ENCODE measurements around the gene NCOA4.
"Not testable (repeated sequence)": the region's sequence is repeated elsewhere in the genome, so short reads cannot be mapped to it uniquely, and the experiment has no call there.

Gene NCOA4

GRCh38 chr10:46019177-46019528, 11.3 kb downstream of the NCOA4 start:
- DNase-seq = no peak

GRCh38 chr10:46018453-46019176, 11.8 kb downstream of the NCOA4 start:
- DNase-seq = no peak

DNA sequence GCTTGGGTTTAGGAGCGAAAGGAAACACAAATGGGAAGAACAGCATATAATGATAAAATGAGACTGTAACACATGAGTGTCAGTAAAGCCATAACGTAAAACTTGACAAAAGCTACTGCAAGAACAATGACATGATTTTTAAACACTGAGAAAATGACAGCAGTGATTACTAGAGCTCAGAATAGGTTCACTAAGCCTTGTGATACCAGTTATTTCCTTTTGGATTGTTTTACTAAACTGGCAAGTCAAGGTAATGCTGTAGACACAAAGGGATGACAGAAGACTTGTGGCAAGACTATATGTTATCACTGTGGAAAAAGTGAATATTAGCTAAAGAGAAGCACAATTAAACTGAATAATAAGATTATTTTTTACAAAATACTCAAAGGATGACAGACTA, 12.7 kb downstream of the NCOA4 start:
- no peak for DNase-seq

DNA sequence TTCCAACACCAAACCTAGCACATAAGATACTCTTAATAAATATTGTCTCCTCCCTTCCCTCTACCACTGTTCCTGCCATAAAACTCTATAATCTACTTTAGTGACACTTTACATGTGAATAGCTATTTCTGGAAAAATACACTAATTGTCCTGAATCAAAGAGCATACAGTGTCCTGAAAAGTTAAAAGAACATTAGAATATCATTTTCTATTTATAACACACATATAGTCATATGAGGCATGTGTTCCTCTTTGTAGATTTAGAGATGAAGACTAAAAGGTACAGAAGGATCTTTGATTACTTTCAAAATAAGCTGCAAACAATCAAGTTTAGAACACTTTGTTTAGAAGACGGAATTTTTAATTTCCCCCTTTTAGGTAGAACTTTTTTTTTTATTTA, 13.6 kb downstream of the NCOA4 start:
- no peak for DNase-seq

GRCh38 chr10:46016190-46016589, 14.2 kb downstream of the NCOA4 start:
- no peak for DNase-seq

- DNase-seq = no peak
Measured at GRCh38 chr10:46014683-46015405, 15.6 kb downstream of the NCOA4 start.

GRCh38 chr10:46014206-46014605, 16.2 kb downstream of the NCOA4 start:
- DNase-seq = no peak

- no peak for DNase-seq
Measured at GRCh38 chr10:46012746-46013145, 17.7 kb downstream of the NCOA4 start.

DNA sequence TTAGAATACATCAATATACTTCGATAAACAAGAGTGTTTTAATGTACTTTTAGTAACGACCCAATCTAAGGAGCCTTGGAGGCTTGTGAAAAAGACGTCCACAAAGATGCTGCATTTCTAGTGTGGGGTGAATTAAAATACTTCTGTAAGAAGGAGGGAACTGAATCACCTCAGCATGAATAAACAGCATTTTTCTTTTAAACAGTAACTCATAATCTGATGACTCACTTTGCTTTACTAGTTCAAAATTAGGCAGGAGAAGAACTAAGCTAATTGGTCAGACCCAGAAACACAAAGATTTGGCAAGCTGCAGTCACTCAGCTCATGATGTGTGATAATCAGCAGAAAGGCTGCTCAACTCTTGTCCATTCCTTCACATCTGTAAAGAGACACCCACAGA, 24.2 kb downstream of the NCOA4 start:
- DNase-seq = no peak

DNA sequence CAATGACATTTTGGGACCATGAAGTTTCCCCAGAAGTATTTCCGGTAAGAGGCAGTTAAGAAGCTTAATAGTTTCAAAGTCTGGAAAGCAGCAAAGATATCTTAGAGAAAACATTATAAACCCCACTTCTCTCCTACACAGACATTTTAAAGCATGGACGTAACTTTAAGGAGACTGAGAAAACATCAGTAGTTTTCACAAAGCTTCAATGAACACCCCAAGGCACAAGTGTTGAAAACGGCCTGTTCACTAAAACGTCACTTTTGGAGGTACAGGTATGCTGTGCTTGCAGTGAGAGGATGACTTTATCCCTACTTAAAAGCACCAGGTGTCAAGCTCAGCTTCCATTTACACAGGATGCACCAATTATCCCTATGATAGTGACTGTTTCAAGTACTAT, 25.0 kb downstream of the NCOA4 start:
- no peak for DNase-seq

GRCh38 chr10:46004963-46005362, 25.5 kb downstream of the NCOA4 start:
- no peak for DNase-seq

DNA sequence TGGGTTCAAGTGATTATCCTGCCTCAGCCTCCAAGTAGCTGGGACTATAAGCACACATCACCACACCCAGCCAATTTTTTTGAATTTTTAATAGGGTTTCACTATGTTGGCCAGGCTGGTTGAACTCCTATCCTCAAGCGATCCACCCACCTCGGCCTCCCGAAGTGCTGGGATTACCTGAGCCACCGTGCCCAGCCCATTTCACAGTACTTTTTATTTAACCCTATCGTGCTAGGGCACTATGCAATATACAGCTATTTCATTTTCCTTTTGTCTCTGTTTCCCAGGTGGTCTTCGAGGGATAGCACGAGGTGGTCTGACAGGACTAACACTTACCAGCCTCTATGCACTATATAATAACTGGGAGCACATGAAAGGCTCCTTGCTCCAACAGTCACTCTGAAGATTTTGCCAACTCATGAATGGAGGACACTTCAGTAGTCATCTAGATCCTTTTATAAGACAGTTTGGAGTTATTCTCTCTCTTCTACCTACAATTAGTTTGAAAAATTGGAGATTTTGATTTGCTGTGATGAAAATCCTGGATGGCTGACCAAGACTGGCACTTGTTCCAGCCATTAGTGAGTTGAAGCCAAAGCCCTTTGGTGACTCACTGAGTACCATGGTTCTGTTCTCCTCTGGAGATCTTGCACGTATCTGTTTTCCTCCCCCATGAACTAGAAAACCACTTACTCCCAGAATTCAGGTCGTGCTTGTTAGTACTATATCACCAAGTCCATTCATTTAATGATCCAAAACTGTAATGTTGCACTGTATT, 27.3 kb downstream of the NCOA4 start:
- no peak for DNase-seq

- not testable (repeated sequence) for DNase-seq
Measured at GRCh38 chr10:46002189-46002687, 28.2 kb downstream of the NCOA4 start.

DNA sequence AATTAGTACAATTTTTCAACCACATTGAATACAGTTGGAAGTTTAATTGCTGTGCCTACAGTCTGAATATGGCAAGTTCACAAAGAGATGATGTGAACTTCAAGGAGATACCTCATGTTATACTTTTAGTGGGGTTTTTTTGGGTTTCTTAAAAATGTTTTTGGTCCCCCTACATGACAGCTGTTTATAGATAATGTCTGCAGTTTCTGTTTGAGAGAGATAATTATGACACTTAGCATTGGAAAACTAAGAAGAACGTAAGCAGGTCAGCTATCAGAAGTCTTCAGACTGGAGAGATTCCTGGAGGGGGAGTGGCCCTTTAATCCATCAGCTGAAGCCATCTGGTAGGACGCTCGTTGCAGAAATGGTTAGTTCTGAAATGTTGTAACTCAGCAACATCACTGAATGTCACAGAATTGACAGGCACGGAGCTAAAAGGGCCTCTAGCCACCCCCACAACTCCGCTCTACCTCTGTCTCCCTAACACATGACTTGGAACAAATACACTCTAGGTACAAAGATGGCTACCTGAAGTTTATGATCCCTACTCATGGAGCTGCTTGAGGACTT, 29.2 kb downstream of the NCOA4 start:
- DNase-seq = no peak

DNA sequence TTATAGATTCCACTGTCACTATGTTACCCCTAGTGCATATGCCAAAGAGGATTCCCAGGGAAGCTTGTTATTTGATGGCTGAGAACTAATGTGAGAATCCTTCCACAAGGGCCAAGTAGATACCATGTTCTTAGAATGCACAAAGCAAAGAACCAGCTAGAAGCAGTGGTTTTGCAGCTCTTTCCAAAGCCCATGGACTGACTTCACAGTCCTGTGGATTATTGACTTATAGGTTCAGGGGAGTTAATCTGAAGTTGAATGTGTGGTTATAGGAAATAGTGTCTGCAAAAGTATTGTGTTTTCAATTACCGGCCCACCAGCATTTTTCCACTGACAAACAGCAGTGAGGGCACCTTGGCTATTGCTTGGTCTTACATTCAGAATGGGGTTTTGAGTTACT, 29.9 kb downstream of the NCOA4 start:
- no peak for DNase-seq

GRCh38 chr10:45999955-46000354, 30.5 kb downstream of the NCOA4 start:
- DNase-seq = not testable (repeated sequence)

- DNase-seq = no peak
Measured at GRCh38 chr10:45997994-45998763, 32.2 kb downstream of the NCOA4 start.

GRCh38 chr10:45997557-45997956, 32.9 kb downstream of the NCOA4 start:
- DNase-seq = no peak

- not testable (repeated sequence) for DNase-seq
Measured at GRCh38 chr10:45985590-45985989, 44.8 kb downstream of the NCOA4 start.

DNA sequence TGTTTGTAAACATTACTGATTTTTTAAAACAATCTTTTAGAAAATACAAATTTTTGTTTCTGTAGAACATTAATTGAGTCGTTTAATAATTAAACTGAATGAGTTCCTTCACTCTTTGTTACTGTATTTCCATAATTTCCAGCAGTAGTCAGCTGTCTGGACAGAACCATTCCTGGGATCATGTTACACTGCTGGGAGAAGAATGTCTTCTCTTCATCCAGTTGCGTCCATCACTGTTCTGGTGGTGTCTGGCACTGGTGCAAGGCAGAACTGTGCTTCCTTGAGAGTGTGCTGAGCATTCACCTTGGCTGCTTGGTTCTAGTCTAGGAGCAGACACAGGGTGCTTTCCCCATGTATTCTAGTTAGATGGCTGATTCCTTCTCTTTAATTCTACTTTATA, 46.0 kb downstream of the NCOA4 start:
- DNase-seq = not testable (repeated sequence)

DNA sequence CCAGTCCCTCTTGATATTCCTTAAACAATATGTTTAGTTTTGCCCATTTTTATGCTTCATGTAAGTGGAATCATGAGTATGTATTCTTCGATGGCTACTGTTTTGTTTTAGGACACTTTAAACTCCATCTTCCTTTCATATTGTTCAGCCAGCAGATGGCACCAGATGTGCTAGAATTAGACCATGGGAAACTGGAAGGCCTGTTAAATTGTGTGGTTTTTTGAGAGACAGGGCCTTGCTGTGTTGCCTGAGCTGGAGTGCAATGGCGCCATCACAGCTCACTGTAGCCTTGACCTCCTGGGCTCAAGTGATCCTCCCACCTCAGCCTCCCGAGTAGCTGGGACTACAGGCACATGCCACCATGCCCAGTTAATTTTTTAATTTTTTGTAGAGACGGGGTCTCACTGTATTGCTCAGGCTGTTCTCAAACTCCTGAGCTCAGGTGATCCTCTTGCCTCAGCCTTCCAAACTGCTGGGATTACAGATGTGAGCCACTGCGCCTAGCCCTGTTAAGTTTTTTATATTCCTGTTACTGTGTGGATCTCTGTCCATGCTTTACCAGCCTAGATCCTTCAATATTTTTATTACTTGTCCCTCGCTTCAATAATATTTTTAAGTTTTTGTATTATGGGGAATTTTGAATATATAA, 46.8 kb downstream of the NCOA4 start:
- not testable (repeated sequence) for DNase-seq

DNA sequence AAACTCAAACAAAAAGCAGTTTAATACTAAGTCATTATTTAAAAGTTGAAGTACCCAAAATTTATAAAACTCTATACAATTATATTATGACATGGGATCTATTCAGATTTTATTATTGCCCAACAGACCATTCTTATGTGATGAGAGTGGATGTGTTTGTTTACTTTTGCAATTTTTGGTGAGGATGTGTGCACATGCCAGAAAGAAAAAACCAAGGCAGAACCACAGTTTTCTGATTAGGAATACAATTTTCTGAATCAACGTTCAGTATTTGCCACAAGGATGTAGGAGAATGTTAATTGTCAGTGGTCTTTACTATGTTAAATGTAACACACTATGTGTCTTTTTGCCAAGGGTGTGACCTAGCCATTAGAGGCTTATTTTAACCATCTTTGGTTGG, 49.1 kb downstream of the NCOA4 start:
- not testable (repeated sequence) for DNase-seq

All from activated CD8-positive, alpha-beta memory T cell treated with anti-CD3 and anti-CD28 coated beads, Interleukin-2, amount 50 U/mL, for 48 hours (primary cell).